ENCODE measurements around the gene AFAP1L2.

DNA sequence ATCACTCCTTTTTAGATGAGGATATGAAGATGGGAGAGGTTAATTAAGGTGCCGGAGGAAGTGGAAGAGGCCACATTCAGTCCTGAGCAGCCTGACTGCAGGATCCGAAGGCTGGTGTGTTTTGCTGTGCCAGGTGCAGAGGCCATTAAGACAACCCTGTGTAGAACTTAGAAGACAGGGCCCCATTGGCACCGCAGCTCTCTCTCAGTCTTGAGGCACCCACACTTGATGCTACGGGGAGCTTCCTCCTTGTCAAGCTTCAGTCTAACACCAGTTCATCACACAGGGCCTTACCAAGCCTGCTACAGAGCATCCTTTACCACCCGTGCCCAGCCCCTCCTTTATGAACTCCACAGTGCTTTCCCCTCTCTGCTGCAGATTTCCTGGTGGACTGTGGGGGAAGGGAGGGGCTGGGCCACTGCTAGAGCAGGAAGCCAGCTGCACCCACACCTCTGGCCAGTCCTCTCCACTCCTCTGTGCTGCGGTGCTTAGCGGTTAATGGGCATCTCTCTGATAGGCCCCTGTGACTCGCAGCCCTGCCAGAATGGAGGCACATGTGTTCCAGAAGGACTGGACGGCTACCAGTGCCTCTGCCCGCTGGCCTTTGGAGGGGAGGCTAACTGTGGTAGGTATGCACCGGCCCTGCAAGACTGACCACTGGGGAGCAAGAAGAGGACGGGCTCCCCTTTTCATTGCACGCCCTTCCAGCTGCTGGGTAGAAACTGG is 119.8 kb downstream of the AFAP1L2 start:
- TF ChIP-seq CBFB (CRISPR knock-in tag; IDR thresholded peaks at IDR 0.05) (no peak), ARNT (IDR thresholded peaks at IDR 0.05) (no peak), NR3C1 (CRISPR knock-in tag; IDR thresholded peaks at IDR 0.05) (no peak), BRD4 (IDR thresholded peaks at IDR 0.05) (no peak), MEF2A (IDR thresholded peaks at IDR 0.05; ENCODE audit: control insufficient read depth, low read depth, low read length) (no peak), MXI1 (IDR thresholded peaks at IDR 0.05; ENCODE audit: low read depth, low read length) (no peak), POLR3G (IDR thresholded peaks at IDR 0.05; ENCODE audit: extremely low read depth, insufficient read length, insufficient replicate concordance) (no peak), HNRNPLL (IDR thresholded peaks at IDR 0.05; ENCODE audit: low read depth, low read length, poor library complexity, severe bottlenecking) (no peak), POLR2A (conservative IDR thresholded peaks at IDR 0.05) (no peak), CHD1 (IDR thresholded peaks at IDR 0.05; ENCODE audit: low read length) (no peak)
- TF ChIP-seq, protein P1, sequence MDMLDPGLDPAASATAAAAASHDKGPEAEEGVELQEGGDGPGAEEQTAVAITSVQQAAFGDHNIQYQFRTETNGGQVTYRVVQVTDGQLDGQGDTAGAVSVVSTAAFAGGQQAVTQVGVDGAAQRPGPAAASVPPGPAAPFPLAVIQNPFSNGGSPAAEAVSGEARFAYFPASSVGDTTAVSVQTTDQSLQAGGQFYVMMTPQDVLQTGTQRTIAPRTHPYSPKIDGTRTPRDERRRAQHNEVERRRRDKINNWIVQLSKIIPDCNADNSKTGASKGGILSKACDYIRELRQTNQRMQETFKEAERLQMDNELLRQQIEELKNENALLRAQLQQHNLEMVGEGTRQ (CRISPR knock-in tag; IDR thresholded peaks at IDR 0.05): no peak
- TF ChIP-seq, protein P2, sequence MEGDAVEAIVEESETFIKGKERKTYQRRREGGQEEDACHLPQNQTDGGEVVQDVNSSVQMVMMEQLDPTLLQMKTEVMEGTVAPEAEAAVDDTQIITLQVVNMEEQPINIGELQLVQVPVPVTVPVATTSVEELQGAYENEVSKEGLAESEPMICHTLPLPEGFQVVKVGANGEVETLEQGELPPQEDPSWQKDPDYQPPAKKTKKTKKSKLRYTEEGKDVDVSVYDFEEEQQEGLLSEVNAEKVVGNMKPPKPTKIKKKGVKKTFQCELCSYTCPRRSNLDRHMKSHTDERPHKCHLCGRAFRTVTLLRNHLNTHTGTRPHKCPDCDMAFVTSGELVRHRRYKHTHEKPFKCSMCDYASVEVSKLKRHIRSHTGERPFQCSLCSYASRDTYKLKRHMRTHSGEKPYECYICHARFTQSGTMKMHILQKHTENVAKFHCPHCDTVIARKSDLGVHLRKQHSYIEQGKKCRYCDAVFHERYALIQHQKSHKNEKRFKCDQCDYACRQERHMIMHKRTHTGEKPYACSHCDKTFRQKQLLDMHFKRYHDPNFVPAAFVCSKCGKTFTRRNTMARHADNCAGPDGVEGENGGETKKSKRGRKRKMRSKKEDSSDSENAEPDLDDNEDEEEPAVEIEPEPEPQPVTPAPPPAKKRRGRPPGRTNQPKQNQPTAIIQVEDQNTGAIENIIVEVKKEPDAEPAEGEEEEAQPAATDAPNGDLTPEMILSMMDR (IDR thresholded peaks at IDR 0.05 in 2 of 3, conservative IDR thresholded peaks at IDR 0.05 in 1 of 3; ENCODE audit: insufficient read depth in 2 of 3, low read depth in 1 of 3, low read length in 3 of 3): no peak

All from K562 (cell line).